Testis (tissue), 2 donors: ENCODE measurements around the gene LSM14A.

Experiments used
- CTCF ChIP-seq, 3 experiments: fragments of 450-650 bp in 2 of 3; fragments of 200-600 bp in 1 of 3; sonication (generic) in 1 of 3; IDR thresholded peaks; one replicate each; pipeline ENCODE4 v1.5.1; 2016 to 2019; ENCODE audit warnings: antibody characterized with exemption in 3 of 3, mild to moderate bottlenecking in 2 of 3, moderate library complexity in 1 of 3
- POLR2A ChIP-seq: fragments of 450-650 bp; IDR thresholded peaks from one replicate; pipeline ENCODE4 v1.6.1; 2017; ENCODE audit warnings: antibody characterized with exemption, mild to moderate bottlenecking, moderate library complexity

GRCh38 chr19:34172661-34173192, 423 bp downstream of the LSM14A start:
- TF ChIP-seq POLR2A: no peak
- TF ChIP-seq CTCF (IDR thresholded peaks at IDR 0.05): no peak
